HG03442 (cell line): ENCODE results near the gene PCDHA12.
"Not testable (repeated sequence)": the region's sequence is repeated elsewhere in the genome, so short reads cannot be mapped to it uniquely, and the experiment has no call there.

ENCODE experiments used
- ATAC-seq: cut with Tn5 transposase; IDR thresholded peaks from one replicate; pipeline ENCODE4 v1.9.1; 2021; ENCODE audit warnings: mild to moderate bottlenecking, moderate library complexity; ENCODE audit not compliant: unreplicated experiment

The PCDHA12 gene, protein sequence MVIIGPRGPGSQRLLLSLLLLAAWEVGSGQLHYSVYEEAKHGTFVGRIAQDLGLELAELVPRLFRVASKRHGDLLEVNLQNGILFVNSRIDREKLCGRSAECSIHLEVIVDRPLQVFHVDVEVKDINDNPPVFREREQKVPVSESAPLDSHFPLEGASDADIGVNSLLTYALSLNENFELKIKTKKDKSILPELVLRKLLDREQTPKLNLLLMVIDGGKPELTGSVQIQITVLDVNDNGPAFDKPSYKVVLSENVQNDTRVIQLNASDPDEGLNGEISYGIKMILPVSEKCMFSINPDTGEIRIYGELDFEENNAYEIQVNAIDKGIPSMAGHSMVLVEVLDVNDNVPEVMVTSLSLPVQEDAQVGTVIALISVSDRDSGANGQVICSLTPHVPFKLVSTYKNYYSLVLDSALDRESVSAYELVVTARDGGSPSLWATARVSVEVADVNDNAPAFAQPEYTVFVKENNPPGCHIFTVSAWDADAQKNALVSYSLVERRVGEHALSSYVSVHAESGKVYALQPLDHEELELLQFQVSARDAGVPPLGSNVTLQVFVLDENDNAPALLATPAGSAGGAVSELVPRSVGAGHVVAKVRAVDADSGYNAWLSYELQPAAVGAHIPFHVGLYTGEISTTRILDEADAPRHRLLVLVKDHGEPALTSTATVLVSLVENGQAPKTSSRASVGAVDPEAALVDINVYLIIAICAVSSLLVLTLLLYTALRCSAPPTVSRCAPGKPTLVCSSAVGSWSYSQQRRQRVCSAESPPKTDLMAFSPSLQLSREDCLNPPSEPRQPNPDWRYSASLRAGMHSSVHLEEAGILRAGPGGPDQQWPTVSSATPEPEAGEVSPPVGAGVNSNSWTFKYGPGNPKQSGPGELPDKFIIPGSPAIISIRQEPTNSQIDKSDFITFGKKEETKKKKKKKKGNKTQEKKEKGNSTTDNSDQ

DNA sequence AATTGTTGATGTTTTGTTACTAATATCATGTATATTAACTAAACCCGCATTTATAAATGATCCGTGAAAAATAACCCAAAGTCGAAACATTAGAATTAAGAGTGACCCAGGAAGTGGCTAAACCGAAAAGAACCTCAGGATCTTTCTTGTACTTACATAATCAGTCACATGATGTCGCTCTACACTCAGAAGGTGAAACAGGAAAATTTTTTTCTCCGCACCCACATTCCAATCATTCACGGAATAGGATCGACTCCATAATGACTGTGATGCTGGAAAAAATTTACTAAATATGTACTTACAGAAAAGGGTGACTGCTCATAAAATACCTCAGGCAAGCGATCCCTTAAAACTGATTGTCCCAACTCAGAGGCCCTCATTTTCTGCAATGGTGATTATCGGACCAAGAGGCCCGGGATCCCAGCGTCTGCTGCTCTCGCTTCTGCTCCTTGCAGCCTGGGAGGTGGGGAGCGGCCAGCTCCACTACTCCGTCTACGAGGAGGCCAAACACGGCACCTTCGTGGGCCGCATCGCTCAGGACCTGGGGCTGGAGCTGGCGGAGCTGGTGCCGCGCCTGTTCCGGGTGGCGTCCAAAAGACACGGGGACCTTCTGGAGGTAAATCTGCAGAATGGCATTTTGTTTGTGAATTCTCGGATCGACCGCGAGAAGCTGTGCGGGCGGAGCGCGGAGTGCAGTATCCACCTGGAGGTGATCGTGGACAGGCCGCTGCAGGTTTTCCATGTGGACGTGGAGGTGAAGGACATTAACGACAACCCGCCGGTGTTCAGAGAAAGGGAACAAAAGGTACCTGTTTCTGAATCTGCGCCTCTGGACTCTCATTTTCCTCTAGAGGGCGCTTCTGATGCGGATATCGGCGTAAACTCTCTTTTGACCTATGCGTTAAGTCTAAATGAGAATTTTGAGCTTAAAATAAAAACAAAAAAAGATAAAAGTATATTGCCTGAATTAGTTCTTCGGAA, at the start of gene PCDHA12:
TSS of gene PCDHA12 (plus strand) at position 224 of the 981 bp plus-strand sequence. CDS start at position 389, 165 bp downstream.
- no peak for ATAC-seq

DNA sequence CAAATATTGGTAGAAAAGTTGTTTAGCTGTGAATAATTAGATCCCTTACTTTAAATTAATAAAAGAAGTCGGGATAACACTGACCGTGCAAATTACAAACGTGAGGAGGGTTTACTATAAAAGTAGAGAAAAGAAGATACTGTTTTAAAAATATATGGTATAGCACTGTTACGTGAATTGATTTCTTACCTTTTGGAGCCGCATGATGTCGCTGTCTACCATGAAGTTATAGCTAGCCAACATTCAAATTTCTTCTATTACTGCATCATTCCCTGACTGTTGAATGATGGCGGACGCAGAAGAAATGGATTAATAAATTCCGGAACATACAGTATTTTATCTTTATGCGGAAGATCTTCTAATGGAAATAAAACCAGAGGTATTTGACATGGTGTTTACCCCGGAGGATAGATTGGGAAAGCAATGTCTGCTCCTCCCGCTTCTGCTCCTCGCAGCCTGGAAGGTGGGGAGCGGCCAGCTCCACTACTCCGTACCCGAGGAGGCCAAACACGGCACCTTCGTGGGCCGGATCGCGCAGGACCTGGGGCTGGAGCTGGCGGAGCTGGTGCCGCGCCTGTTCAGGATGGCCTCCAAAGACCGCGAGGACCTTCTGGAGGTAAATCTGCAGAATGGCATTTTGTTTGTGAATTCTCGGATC, 47.3 kb upstream of the PCDHA12 start, which contains the start of gene PCDHA6:
TSS of gene PCDHA6 (plus strand) at position 257 of the 658 bp plus-strand sequence. CDS start at position 389, 132 bp downstream.
- ATAC-seq, result no peak

DNA sequence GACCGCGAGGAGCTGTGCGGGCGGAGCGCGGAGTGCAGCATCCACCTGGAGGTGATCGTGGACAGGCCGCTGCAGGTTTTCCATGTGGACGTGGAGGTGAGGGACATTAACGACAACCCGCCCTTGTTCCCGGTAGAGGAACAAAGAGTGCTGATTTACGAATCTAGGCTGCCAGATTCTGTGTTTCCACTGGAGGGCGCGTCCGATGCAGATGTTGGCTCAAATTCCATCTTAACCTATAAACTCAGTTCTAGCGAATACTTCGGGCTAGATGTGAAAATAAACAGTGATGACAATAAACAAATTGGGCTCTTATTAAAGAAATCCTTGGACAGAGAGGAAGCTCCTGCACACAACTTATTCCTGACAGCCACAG, 46.8 kb upstream of the PCDHA12 start:
- no peak for ATAC-seq

DNA sequence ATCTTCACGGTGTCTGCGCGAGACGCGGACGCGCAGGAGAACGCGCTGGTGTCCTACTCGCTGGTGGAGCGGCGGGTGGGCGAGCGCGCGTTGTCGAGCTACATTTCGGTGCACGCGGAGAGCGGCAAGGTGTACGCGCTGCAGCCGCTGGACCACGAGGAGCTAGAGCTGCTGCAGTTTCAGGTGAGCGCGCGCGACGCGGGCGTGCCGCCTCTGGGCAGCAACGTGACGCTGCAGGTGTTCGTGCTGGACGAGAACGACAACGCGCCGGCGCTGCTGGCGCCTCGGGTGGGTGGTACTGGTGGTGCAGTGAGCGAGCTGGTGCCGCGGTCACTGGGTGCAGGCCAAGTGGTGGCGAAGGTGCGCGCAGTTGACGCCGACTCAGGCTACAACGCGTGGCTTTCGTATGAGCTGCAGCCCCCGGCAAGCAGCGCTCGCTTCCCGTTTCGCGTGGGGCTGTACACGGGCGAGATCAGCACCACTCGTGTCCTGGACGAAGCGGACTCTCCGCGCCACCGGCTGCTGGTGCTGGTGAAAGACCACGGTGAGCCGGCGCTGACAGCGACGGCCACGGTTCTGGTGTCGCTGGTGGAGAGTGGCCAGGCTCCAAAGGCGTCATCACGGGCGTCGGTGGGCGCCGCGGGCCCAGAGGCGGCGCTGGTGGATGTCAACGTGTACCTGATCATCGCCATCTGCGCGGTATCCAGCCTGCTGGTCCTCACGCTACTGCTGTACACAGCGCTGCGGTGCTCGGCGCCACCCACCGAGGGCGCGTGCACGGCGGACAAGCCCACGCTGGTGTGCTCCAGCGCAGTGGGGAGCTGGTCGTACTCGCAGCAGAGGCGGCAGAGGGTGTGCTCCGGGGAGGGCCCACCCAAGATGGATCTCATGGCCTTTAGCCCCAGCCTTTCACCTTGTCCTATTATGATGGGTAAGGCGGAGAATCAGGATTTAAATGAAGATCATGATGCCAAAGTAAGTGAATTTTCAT, 45.3 kb upstream of the PCDHA12 start:
- not testable (repeated sequence) for ATAC-seq

DNA sequence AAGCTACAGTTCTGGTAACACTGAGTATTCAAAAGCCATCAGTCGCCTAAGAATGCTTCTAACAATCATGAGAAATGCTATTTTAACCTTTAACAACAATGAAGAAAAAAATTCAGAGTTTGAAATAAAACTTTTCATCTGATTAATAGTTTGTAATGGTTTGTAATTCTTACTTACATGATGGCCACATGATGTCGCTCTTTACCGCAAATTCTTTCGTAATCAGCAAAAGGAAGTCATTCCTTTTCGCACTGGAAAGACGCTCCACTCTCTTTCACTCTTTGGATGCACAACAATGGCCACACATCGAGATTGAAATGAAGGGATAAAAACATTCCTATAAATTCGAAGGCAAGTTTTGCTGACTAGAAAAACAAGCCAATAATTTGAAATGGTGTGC, 41.1 kb upstream of the PCDHA12 start, which contains the start of gene PCDHA7:
TSS of gene PCDHA7 (plus strand) at position 277 of the 400 bp plus-strand sequence. CDS start at position 392, 115 bp downstream.
- ATAC-seq, result no peak

DNA sequence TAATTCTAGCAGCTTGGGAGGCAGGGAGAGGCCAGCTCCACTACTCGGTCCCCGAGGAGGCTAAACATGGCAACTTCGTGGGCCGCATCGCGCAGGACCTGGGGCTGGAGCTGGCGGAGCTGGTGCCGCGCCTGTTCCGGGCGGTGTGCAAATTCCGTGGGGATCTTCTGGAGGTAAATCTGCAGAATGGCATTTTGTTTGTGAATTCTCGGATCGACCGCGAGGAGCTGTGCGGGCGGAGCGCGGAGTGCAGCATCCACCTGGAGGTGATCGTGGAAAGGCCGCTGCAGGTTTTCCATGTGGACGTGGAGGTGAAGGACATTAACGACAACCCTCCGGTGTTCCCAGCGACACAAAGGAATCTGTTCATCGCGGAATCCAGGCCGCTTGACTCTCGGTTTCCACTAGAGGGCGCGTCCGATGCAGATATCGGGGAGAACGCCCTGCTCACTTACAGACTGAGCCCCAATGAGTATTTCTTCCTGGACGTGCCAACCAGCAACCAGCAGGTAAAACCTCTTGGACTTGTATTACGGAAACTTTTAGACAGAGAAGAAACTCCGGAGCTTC, 40.6 kb upstream of the PCDHA12 start:
- not testable (repeated sequence) for ATAC-seq

DNA sequence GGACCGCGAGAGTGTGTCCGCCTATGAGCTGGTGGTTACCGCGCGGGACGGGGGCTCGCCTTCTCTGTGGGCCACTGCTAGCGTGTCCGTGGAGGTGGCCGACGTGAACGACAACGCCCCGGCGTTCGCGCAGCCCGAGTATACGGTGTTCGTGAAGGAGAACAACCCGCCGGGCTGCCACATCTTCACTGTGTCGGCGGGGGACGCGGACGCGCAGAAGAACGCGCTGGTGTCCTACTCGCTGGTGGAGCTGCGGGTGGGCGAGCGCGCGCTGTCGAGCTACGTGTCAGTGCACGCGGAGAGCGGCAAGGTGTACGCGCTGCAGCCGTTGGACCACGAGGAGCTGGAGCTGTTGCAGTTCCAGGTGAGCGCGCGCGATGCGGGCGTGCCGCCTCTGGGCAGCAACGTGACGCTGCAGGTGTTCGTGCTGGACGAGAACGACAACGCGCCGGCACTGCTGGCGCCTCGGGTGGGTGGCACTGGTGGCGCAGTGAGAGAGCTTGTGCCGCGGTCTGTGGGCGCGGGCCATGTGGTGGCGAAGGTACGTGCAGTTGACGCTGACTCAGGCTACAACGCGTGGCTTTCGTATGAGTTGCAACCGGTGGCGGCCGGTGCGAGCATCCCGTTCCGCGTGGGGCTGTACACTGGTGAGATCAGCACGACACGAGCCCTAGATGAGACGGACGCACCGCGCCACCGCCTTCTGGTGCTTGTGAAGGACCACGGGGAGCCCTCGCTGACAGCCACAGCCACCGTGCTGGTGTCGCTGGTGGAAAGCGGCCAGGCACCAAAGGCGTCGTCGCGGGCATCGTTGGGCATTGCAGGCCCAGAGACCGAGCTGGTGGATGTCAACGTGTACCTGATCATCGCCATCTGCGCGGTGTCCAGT, 39.2 kb upstream of the PCDHA12 start:
- ATAC-seq, result no peak

DNA sequence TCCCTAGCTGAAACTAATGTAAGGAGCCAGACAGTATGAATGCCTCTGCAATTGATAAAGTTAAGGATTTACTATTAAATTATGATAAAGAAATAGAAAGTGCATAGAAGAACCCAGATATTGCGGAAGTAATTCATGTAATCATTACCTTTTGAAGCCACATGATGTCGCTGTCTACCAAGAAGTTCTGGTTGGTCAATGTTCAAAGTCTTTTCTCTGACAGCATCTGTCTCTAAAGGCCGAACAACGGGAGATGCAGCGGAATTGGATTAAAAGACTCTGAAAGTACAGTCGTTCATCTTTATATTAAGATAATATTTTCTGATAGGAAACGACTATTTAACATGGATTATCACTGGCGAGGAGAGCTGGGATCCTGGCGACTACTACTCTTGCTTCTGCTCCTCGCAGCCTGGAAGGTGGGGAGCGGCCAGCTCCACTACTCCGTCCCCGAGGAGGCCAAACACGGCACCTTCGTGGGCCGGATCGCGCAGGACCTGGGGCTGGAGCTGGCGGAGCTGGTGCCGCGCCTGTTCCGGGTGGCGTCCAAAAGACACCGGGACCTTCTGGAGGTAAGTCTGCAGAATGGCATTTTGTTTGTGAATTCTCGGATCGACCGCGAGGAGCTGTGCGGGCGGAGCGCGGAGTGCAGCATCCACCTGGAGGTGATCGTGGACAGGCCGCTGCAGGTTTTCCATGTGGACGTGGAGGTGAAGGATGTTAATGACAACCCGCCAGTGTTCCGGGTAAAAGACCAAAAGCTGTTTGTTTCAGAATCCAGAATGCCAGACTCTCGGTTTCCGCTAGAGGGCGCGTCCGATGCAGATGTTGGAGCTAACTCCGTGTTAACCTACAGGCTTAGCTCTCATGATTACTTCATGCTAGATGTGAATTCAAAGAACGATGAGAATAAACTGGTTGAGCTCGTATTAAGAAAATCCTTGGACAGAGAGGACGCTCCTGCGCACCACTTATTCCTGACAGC, 33.8 kb upstream of the PCDHA12 start, which contains the start of gene PCDHA8:
TSS of gene PCDHA8 (plus strand) at position 210 of the 985 bp plus-strand sequence. CDS start at position 345, 135 bp downstream.
- no peak for ATAC-seq

DNA sequence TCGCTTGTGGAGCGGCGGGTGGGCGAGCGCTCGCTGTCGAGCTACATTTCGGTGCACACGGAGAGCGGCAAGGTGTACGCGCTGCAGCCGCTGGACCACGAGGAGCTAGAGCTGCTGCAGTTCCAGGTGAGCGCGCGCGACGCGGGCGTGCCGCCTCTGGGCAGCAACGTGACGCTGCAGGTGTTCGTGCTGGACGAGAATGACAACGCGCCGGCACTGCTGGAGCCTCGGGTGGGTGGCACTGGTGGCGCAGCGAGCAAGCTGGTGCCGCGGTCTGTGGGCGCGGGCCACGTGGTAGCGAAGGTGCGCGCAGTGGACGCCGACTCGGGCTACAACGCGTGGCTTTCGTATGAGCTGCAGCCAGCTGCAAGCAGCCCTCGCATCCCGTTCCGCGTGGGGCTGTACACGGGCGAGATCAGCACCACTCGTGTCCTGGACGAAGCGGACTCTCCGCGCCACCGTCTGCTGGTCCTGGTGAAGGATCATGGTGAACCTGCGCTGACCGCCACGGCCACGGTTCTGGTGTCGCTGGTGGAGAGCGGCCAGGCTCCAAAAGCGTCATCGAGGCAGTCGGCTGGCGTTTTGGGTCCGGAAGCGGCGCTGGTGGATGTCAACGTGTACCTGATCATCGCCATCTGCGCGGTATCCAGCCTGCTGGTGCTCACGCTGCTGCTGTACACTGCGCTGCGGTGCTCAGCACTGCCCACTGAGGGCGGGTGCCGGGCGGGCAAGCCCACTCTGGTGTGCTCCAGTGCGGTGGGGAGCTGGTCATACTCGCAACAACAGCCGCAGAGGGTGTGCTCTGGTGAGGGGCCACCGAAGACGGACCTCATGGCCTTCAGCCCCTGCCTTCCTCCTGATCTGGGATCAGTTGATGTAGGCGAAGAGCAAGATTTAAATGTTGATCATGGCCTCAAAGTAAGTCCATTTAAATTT, 32.0 kb upstream of the PCDHA12 start:
- no peak for ATAC-seq

DNA sequence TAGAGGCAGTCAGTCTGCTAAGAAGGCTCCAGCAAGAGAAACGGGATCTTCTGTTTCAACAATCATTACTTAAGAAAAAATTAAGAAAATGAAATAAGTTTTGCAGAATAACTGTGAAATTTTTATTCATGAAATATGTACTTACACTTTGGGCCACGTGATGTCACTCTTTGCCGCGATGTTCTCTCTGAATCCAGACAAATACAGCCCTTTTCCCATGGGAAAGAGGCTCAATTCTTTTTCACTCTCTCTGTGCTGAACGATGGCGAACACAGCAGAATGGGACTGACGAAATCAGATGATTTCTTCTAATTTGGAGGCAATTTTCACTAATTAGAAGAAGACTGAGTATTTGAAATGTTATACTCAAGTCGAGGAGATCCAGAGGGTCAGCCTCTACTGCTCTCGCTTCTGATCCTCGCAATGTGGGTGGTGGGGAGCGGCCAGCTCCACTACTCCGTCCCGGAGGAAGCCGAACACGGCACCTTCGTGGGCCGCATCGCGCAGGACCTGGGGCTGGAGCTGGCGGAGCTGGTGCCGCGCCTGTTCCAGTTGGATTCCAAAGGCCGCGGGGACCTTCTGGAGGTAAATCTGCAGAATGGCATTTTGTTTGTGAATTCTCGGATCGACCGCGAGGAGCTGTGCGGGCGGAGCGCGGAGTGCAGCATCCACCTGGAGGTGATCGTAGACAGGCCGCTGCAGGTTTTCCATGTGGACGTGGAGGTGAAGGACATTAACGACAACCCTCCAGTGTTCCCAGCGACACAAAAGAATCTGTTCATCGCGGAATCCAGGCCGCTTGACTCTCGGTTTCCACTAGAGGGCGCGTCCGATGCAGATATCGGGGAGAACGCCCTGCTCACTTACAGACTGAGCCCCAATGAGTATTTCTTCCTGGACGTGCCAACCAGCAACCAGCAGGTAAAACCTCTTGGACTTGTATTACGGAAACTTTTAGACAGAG, 26.7 kb upstream of the PCDHA12 start, which contains the start of gene PCDHA9:
TSS of gene PCDHA9 (plus strand) at position 244 of the 964 bp plus-strand sequence. CDS start at position 358, 114 bp downstream.
- ATAC-seq, result not testable (repeated sequence)

DNA sequence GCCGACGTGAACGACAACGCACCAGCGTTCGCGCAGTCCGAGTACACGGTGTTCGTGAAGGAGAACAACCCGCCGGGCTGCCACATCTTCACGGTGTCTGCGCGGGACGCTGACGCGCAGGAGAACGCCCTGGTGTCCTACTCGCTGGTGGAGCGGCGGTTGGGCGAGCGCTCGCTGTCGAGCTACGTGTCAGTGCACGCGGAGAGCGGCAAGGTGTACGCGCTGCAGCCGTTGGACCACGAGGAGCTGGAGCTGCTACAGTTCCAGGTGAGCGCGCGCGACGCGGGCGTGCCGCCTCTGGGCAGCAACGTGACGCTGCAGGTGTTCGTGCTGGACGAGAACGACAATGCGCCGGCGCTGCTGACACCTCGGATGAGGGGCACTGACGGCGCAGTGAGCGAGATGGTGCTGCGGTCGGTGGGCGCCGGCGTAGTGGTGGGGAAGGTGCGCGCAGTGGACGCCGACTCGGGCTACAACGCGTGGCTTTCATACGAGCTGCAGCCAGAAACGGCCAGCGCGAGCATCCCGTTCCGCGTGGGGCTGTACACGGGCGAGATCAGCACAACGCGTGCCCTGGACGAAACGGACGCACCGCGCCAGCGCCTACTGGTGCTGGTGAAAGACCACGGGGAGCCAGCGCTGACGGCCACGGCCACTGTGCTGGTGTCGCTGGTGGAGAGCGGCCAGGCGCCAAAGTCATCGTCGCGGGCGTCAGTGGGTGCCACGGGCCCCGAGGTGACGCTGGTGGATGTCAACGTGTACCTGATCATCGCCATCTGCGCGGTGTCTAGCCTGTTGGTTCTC, 25.1 kb upstream of the PCDHA12 start:
- not testable (repeated sequence) for ATAC-seq
